WTC11 (cell line): ENCODE results near the gene MTX2.

Experiments used
- CREB1 ChIP-seq: sonication (generic); formaldehyde crosslinking; IDR thresholded peaks from 2 replicates; pipeline ENCODE4 v1.8.0; 2023; ENCODE audit warnings: mild to moderate bottlenecking, missing genetic modification reagents
- CTCF ChIP-seq: fragments of 200-600 bp; IDR thresholded peaks from 2 replicates; pipeline ENCODE4 v1.8.0; 2022; ENCODE audit warnings: antibody characterized with exemption
- IRF2 ChIP-seq: sonication (generic); formaldehyde crosslinking; IDR thresholded peaks from 2 replicates; pipeline ENCODE4 v1.8.0; 2022; ENCODE audit warnings: low read depth, missing genetic modification reagents, borderline replicate concordance
- MYBL2 ChIP-seq: sonication (generic); formaldehyde crosslinking; IDR thresholded peaks from 2 replicates; pipeline ENCODE4 v1.8.1; 2023; ENCODE audit warnings: mild to moderate bottlenecking, moderate library complexity, missing genetic modification reagents
- NFYB ChIP-seq: sonication (generic); formaldehyde crosslinking; conservative IDR thresholded peaks from 2 replicates; pipeline ENCODE4 v1.8.0; 2022; ENCODE audit warnings: low read depth, missing genetic modification reagents
- TEAD1 ChIP-seq: sonication (generic); formaldehyde crosslinking; IDR thresholded peaks from 2 replicates; pipeline ENCODE4 v1.8.0; 2022; ENCODE audit warnings: mild to moderate bottlenecking, missing genetic modification reagents
- USF1 ChIP-seq: sonication (generic); formaldehyde crosslinking; IDR thresholded peaks from 2 replicates; pipeline ENCODE4 v1.8.0; 2022; ENCODE audit warnings: mild to moderate bottlenecking, missing genetic modification reagents
- USF2 ChIP-seq: sonication (generic); formaldehyde crosslinking; IDR thresholded peaks from 2 replicates; pipeline ENCODE4 v1.8.1; 2023; ENCODE audit warnings: mild to moderate bottlenecking, missing genetic modification reagents, moderate library complexity
- ZNF138 ChIP-seq: sonication (generic); formaldehyde crosslinking; conservative IDR thresholded peaks from 2 replicates; pipeline ENCODE4 v1.8.1; 2022; ENCODE audit warnings: mild to moderate bottlenecking, moderate library complexity, missing genetic modification reagents
- ZNF396 ChIP-seq: fragments of 250-450 bp; sonication (Bioruptor Pico); IDR thresholded peaks from 2 replicates; pipeline ENCODE4 v1.8.0; 2021; ENCODE audit warnings: mild to moderate bottlenecking, moderate library complexity, borderline replicate concordance
- TF ChIP-seq, protein P1 (sequence below): sonication (generic); formaldehyde crosslinking; IDR thresholded peaks from 2 replicates; pipeline ENCODE4 v1.8.0; 2023; ENCODE audit warnings: mild to moderate bottlenecking, missing genetic modification reagents
- TF ChIP-seq, protein P2 (sequence below): sonication (generic); formaldehyde crosslinking; IDR thresholded peaks from 2 replicates; pipeline ENCODE4 v1.8.0; 2023; ENCODE audit warnings: missing genetic modification reagents
- TF ChIP-seq, protein P3 (sequence below): sonication (generic); formaldehyde crosslinking; IDR thresholded peaks from 2 replicates; pipeline ENCODE4 v1.8.0; 2022; ENCODE audit warnings: mild to moderate bottlenecking, missing genetic modification reagents
- TF ChIP-seq, protein P4 (sequence below): sonication (generic); formaldehyde crosslinking; IDR thresholded peaks from 2 replicates; pipeline ENCODE4 v1.8.1; 2023; ENCODE audit warnings: mild to moderate bottlenecking, missing genetic modification reagents, moderate library complexity

GRCh38 chr2:176317199-176317598, 48.0 kb downstream of the MTX2 start:
- no peak for TF ChIP-seq NFYB (CRISPR knock-in tag)
- TF ChIP-seq CTCF: no peak
- no peak for TF ChIP-seq TEAD1 (CRISPR knock-in tag)
- TF ChIP-seq, protein P1, sequence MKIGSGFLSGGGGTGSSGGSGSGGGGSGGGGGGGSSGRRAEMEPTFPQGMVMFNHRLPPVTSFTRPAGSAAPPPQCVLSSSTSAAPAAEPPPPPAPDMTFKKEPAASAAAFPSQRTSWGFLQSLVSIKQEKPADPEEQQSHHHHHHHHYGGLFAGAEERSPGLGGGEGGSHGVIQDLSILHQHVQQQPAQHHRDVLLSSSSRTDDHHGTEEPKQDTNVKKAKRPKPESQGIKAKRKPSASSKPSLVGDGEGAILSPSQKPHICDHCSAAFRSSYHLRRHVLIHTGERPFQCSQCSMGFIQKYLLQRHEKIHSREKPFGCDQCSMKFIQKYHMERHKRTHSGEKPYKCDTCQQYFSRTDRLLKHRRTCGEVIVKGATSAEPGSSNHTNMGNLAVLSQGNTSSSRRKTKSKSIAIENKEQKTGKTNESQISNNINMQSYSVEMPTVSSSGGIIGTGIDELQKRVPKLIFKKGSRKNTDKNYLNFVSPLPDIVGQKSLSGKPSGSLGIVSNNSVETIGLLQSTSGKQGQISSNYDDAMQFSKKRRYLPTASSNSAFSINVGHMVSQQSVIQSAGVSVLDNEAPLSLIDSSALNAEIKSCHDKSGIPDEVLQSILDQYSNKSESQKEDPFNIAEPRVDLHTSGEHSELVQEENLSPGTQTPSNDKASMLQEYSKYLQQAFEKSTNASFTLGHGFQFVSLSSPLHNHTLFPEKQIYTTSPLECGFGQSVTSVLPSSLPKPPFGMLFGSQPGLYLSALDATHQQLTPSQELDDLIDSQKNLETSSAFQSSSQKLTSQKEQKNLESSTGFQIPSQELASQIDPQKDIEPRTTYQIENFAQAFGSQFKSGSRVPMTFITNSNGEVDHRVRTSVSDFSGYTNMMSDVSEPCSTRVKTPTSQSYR (CRISPR knock-in tag): no peak
- TF ChIP-seq MYBL2 (CRISPR knock-in tag): no peak
- TF ChIP-seq IRF2: no peak
- TF ChIP-seq, protein P2, sequence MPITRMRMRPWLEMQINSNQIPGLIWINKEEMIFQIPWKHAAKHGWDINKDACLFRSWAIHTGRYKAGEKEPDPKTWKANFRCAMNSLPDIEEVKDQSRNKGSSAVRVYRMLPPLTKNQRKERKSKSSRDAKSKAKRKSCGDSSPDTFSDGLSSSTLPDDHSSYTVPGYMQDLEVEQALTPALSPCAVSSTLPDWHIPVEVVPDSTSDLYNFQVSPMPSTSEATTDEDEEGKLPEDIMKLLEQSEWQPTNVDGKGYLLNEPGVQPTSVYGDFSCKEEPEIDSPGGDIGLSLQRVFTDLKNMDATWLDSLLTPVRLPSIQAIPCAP (CRISPR knock-in tag): no peak
- no peak for TF ChIP-seq USF2
- TF ChIP-seq CREB1 (CRISPR knock-in tag): no peak
- TF ChIP-seq, protein P3, sequence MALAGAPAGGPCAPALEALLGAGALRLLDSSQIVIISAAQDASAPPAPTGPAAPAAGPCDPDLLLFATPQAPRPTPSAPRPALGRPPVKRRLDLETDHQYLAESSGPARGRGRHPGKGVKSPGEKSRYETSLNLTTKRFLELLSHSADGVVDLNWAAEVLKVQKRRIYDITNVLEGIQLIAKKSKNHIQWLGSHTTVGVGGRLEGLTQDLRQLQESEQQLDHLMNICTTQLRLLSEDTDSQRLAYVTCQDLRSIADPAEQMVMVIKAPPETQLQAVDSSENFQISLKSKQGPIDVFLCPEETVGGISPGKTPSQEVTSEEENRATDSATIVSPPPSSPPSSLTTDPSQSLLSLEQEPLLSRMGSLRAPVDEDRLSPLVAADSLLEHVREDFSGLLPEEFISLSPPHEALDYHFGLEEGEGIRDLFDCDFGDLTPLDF (CRISPR knock-in tag): no peak
- no peak for TF ChIP-seq USF1 (CRISPR knock-in tag)
- no peak for TF ChIP-seq ZNF396 (CRISPR knock-in tag)
- no peak for TF ChIP-seq ZNF138 (CRISPR knock-in tag)
- TF ChIP-seq, protein P4, sequence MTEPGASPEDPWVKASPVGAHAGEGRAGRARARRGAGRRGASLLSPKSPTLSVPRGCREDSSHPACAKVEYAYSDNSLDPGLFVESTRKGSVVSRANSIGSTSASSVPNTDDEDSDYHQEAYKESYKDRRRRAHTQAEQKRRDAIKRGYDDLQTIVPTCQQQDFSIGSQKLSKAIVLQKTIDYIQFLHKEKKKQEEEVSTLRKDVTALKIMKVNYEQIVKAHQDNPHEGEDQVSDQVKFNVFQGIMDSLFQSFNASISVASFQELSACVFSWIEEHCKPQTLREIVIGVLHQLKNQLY: no peak
